CD14-positive monocyte (primary cell): Measurements from ENCODE around the gene THRAP3. TPM values are rescaled to one million over a fixed set of nuclear protein-coding genes. Genes with fewer than 3 reads are reported as not detected.
A peak's percentile ranks its signal among the peaks of the same experiment; 100 is the strongest.

ENCODE experiments used
- DNase-seq, 3 donors: peaks; one replicate each; pipeline ENCODE4 v3.0.0-alpha.2; 2011 to 2022
- H2AFZ ChIP-seq: 2 replicates; pipeline ENCODE4 v1.6.0; 2012; ENCODE audit warnings: mild to moderate bottlenecking, low read depth, low read length, inconsistent platforms; ENCODE audit not compliant: insufficient read depth, poor library complexity, severe bottlenecking
- H3K27ac ChIP-seq, 2 donors: 1 replicate in 1 of 2; 2 replicates in 1 of 2; pipeline ENCODE4 v1.5.1; 2012 to 2013; ENCODE audit warnings: low read length in 2 of 2, control low read depth in 1 of 2, inconsistent platforms in 1 of 2, low read depth in 1 of 2, mild to moderate bottlenecking in 1 of 2
- H3K27me3 ChIP-seq, 2 donors: one replicate each; pipeline versions ENCODE4 v1.6.0 to v1.6.1; 2011 to 2013; ENCODE audit warnings: low read length in 2 of 2; ENCODE audit not compliant: control insufficient read depth in 2 of 2, insufficient read depth in 2 of 2
- H3K36me3 ChIP-seq, 2 donors: replicated peaks in 1 of 2; 1 replicate in 1 of 2; 2 replicates in 1 of 2; pipeline versions ENCODE4 v1.5.1 to v1.6.1; 2012 to 2013; ENCODE audit warnings: low read length in 2 of 2, control low read depth in 1 of 2, inconsistent platforms in 1 of 2, mild to moderate bottlenecking in 1 of 2; ENCODE audit not compliant: insufficient read depth in 2 of 2, control insufficient read depth in 1 of 2
- H3K4me1 ChIP-seq, 2 donors: 1 replicate in 1 of 2; 2 replicates in 1 of 2; pipeline versions ENCODE4 v1.5.1 to v1.6.1; 2012 to 2013; ENCODE audit warnings: low read length in 2 of 2, control low read depth in 1 of 2, inconsistent platforms in 1 of 2, mild to moderate bottlenecking in 1 of 2, moderate library complexity in 1 of 2; ENCODE audit not compliant: insufficient read depth in 2 of 2, control insufficient read depth in 1 of 2
- H3K4me2 ChIP-seq: replicated peaks from 2 replicates; pipeline ENCODE3; 2012; ENCODE audit warnings: low read length, moderate library complexity, mild to moderate bottlenecking; ENCODE audit not compliant: poor library complexity, severe bottlenecking; ENCODE audit errors: extremely low read depth
- H3K4me3 ChIP-seq, 3 experiments: fragments of 200-600 bp in 1 of 3; sonication (generic) in 1 of 3; replicated peaks in 1 of 3; 1 replicate in 2 of 3; 2 replicates in 1 of 3; pipeline ENCODE4 v1.5.1; 2011 to 2013; ENCODE audit warnings: low read length in 3 of 3, mild to moderate bottlenecking in 3 of 3, control low read depth in 2 of 3, low read depth in 2 of 3, inconsistent platforms in 1 of 3, moderate library complexity in 1 of 3
- H3K79me2 ChIP-seq: 2 replicates; pipeline ENCODE4 v1.6.0; 2012; ENCODE audit warnings: mild to moderate bottlenecking, control low read depth, inconsistent platforms, low read length, moderate library complexity; ENCODE audit not compliant: insufficient read depth
- H3K9ac ChIP-seq: 2 replicates; pipeline ENCODE4 v1.6.0; 2017; ENCODE audit warnings: low read length, mild to moderate bottlenecking; ENCODE audit not compliant: insufficient read depth, poor library complexity, severe bottlenecking
- H3K9me3 ChIP-seq, 2 donors: replicated peaks in 1 of 2; 1 replicate in 1 of 2; 2 replicates in 1 of 2; pipeline versions ENCODE4 v1.5.1 to v1.6.1; 2012 to 2013; ENCODE audit warnings: low read length in 2 of 2, control low read depth in 1 of 2; ENCODE audit not compliant: control insufficient read depth in 1 of 2, insufficient read depth in 1 of 2
- H4K20me1 ChIP-seq: 2 replicates; pipeline ENCODE4 v1.6.0; 2012; ENCODE audit warnings: mild to moderate bottlenecking, low read length, control low read depth, moderate library complexity; ENCODE audit not compliant: insufficient read depth
- H3K27ac Mint-ChIP-seq, 7 donors: one replicate each; pipeline ENCODE4 v1.8.0; 2020; ENCODE audit warnings: mild to moderate bottlenecking in 7 of 7, mixed read lengths in 7 of 7, moderate library complexity in 6 of 7, inconsistent platforms in 2 of 7
- H3K27me3 Mint-ChIP-seq, 3 donors: one replicate each; pipeline ENCODE4 v1.8.0; 2021 to 2022; ENCODE audit warnings: low read depth in 3 of 3, mild to moderate bottlenecking in 3 of 3, mixed read lengths in 3 of 3, moderate library complexity in 3 of 3, inconsistent platforms in 1 of 3
- H3K36me3 Mint-ChIP-seq, 2 donors: one replicate each; pipeline ENCODE4 v1.8.0; 2020; ENCODE audit warnings: mixed read lengths in 2 of 2, inconsistent platforms in 1 of 2, mild to moderate bottlenecking in 1 of 2
- H3K4me1 Mint-ChIP-seq: one replicate; pipeline ENCODE4 v1.8.0; 2020; ENCODE audit warnings: mild to moderate bottlenecking, mixed read lengths
- H3K4me3 Mint-ChIP-seq, 2 donors: one replicate each; pipeline ENCODE4 v1.8.0; 2020; ENCODE audit warnings: mild to moderate bottlenecking in 2 of 2, mixed read lengths in 2 of 2, moderate library complexity in 1 of 2
- H3K9me3 Mint-ChIP-seq, 7 donors: one replicate each; pipeline ENCODE4 v1.8.0; 2020 to 2022; ENCODE audit warnings: mixed read lengths in 7 of 7, mild to moderate bottlenecking in 6 of 7, moderate library complexity in 6 of 7, inconsistent platforms in 2 of 7
- CTCF ChIP-seq: fragments of 200-600 bp; IDR thresholded peaks from one replicate; pipeline ENCODE4 v1.8.0; 2022; ENCODE audit warnings: antibody characterized with exemption, mild to moderate bottlenecking
- WGBS: methylation state at CpG from one replicate; pipeline ENCODE4 v1.1.5; 2013; ENCODE audit warnings: missing lambda C conversion rate; ENCODE audit not compliant: insufficient coverage; 5-methylcytosine and 5-hydroxymethylcytosine counted together
- intact Hi-C, 2 donors: fragments of 100-400 bp; cut with micrococcal nuclease; formaldehyde crosslinking; loops; one replicate each; pipeline versions ENCODE4 v1.15.0 to v1.15.1; 2023
- polyA plus RNA-seq, 3 donors: library from polyadenylated mRNA; depleted of rRNA in 1 of 3; unstranded in 2 of 3; stranded (reverse) in 1 of 3; fragments of 300-500 nt in 2 of 3; fragments of >200 nt in 1 of 3; fragmentation: Illumina TruSeq in 2 of 3; gene quantifications; 1 replicate in 2 of 3; 2 replicates in 1 of 3; pipeline ENCODE4 v1.2.3, GENCODE V29; 2012 to 2021

Gene THRAP3
- polyA plus RNA-seq, 3 donors, result 30.1 to 63.4 (median 35.7) TPM

- peak within 1 kb of the TSS; percentile 87 for H3K4me2 ChIP-seq
- Mint-ChIP-seq H3K4me3 (peak within 1 kb of the TSS; percentile 92 to 93), H3K27ac (peak within 1 kb of the TSS; percentile 54 to 91 (median 84)), H3K36me3 (peaks cover 33 to 36% of the 10 kb centered on the region in 2 donors), H3K9me3 (peaks cover 0 to 2% (median 0%) of the 10 kb centered on the region in 7 donors), H3K4me1 (peaks cover 34% of the 10 kb centered on the region), H3K27me3 (peaks cover 4 to 7% (median 5%) of the 10 kb centered on the region in 3 donors)
- peaks cover 26 to 35% of the 10 kb centered on the region in 2 donors for H3K4me1 ChIP-seq
- H3K9ac ChIP-seq, result peak within 1 kb of the TSS; percentile 76
- H3K9me3 ChIP-seq, result no peaks in the 10 kb centered on the region
- H3K36me3 ChIP-seq, result peaks cover 27 to 28% of the 10 kb centered on the region in 2 donors
- WGBS, result 6% methylated on average over 64 of the region's 65 CpGs
- intact Hi-C loops, result loop anchor here in 1 of 2 donors (10.0 kb wide), 1 partner anchor 1168 kb away; the partner anchor contains the start of gene ZC3H12A
- H2AFZ ChIP-seq, result peak within 1 kb of the TSS; percentile 97
- no peak for TF ChIP-seq CTCF
- DNase-seq, result peak in 2 of 3 donors; percentile 24 to 46
- peaks cover 0 to 4% of the 10 kb centered on the region in 2 donors for H3K27me3 ChIP-seq
- peaks cover 44% of the 10 kb centered on the region for H4K20me1 ChIP-seq
- H3K79me2 ChIP-seq, result no peaks in the 10 kb centered on the region
- H3K4me3 ChIP-seq, result peak within 1 kb of the TSS; percentile 37 to 84 (median 64)
- H3K27ac ChIP-seq, result peak within 1 kb of the TSS in 1 of 2 donors; percentile 46
Observed at GRCh38 chr1:36306210-36306901, 82.1 kb downstream of the THRAP3 start, which contains the start of gene SH3D21. TSS of gene SH3D21 (plus strand) at chr1:36306368. CDS start at chr1:36306421, 53 bp downstream.

DNA sequence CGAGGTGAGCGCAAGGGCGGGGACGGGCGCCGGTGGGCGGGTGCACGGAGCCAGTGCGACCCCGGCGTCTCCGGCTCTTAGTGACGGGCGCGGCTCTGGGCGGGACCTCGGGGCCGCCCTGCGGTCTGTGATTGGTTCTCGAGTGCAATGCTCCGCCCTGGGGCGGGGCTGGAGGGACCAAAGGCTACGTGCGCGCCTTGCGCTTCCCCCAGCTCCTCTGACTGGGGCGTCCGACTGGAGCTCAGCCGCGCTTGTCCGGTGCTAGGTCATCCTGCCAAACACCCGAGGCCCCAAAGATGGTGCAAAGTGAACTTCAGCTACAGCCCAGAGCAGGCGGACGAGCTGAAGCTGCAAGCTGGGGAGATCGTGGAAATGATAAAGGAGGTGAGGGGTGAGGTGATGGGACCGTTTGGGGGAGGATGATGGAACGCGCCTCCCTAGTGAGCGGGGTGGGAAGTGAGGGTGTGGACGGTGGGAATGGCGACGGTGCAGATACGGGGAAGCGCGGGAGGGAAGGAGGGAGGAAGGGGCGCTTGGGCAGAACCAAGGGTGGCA lies 82.7 kb downstream of the THRAP3 start:
- peak overlapping the region; percentile 87 for H3K4me2 ChIP-seq
- H3K4me1 ChIP-seq, result peaks cover 26 to 35% of the 10 kb centered on the region in 2 donors
- H3K27ac ChIP-seq, result peak overlapping the region in 1 of 2 donors; percentile 46
- no peaks in the 10 kb centered on the region for H3K9me3 ChIP-seq
- no peaks in the 10 kb centered on the region for H3K79me2 ChIP-seq
- no peak for TF ChIP-seq CTCF
- H3K4me3 Mint-ChIP-seq, result peak overlapping the region; percentile 92 to 93
- H2AFZ ChIP-seq, result peak overlapping the region; percentile 97
- H3K9ac ChIP-seq, result peak overlapping the region; percentile 76
- peak; percentile 86 to 91 (median 87) for DNase-seq
- H3K4me3 ChIP-seq, result peak overlapping the region; percentile 37 to 84 (median 64)
- H3K27me3 ChIP-seq, result peaks cover 0 to 4% of the 10 kb centered on the region in 2 donors
- intact Hi-C loops, result loop anchor here in 1 of 2 donors (10.0 kb wide), 1 partner anchor 1168 kb away; the partner anchor contains the start of gene ZC3H12A
- H3K27ac Mint-ChIP-seq, result peak overlapping the region in 6 of 7 donors; percentile 26 to 91 (median 86)
- 0% methylated on average over 40 of the region's 46 CpGs for WGBS
- H3K36me3 Mint-ChIP-seq, result peaks cover 27 to 30% of the 10 kb centered on the region in 2 donors
- peaks cover 38% of the 10 kb centered on the region for H4K20me1 ChIP-seq
- H3K27me3 Mint-ChIP-seq, result peaks cover 4 to 7% (median 5%) of the 10 kb centered on the region in 3 donors
- peaks cover 34% of the 10 kb centered on the region for H3K4me1 Mint-ChIP-seq
- peaks cover 21% of the 10 kb centered on the region in 2 donors for H3K36me3 ChIP-seq
- peaks cover 0 to 2% (median 0%) of the 10 kb centered on the region in 7 donors for H3K9me3 Mint-ChIP-seq
